Prostate gland (tissue), 2 donors: ENCODE data around the gene PLK5.

ENCODE experiments used
- POLR2A ChIP-seq: fragments of 450-650 bp; IDR thresholded peaks from one replicate; pipeline ENCODE4 v1.6.1; 2016; ENCODE audit warnings: antibody characterized with exemption, mild to moderate bottlenecking
- POLR2AphosphoS5 ChIP-seq: sonication (generic); formaldehyde crosslinking; IDR thresholded peaks from one replicate; pipeline ENCODE4 v1.6.1; 2017; ENCODE audit warnings: antibody characterized with exemption
- TF ChIP-seq, protein P1 (sequence below), 4 experiments: fragments of 200-600 bp in 2 of 4; fragments of 450-650 bp in 2 of 4; sonication (generic) in 2 of 4; IDR thresholded peaks; 1 replicate in 3 of 4; 2 replicates in 1 of 4; pipeline ENCODE4 v1.5.1; 2016 to 2019; ENCODE audit warnings: antibody characterized with exemption in 4 of 4, mild to moderate bottlenecking in 2 of 4, moderate library complexity in 2 of 4

DNA sequence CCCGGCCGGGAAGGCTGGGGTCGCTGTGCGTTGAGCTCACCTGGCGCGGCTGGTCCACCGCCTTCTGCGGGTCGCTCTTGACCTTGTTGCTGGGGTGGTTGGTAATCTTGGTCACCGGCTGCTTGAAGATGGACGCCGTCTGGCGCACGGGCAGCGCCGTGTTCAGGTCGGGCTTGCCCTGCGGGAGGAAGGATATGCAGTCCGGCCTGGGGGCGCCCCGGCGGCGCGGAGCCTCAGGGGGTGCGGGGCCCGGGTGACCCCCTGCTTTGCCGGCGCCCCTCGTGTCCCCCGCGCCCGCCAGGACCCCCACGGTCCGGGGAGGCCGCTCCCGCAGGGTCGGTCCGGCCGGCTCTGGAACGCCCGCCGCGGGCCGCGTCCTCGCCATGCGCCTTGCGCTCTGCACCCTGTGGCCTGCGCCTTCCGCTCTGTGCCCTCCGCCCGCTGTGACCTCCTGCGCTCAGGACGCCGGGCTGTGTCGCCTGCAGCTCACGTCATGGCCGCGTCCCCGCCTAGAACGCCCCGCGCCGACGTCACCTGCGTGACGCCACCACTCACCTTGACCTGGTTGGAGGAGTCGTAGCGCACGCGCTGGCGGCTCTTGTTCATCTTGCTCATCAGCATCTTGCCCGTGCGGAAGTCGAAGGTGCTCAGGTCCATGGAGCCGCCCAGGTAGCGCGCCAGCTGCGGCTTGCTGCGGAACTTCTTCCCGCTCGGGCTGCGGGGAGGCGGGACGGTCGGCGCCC is 60.8 kb downstream of the PLK5 start:
- TF ChIP-seq, protein P1, sequence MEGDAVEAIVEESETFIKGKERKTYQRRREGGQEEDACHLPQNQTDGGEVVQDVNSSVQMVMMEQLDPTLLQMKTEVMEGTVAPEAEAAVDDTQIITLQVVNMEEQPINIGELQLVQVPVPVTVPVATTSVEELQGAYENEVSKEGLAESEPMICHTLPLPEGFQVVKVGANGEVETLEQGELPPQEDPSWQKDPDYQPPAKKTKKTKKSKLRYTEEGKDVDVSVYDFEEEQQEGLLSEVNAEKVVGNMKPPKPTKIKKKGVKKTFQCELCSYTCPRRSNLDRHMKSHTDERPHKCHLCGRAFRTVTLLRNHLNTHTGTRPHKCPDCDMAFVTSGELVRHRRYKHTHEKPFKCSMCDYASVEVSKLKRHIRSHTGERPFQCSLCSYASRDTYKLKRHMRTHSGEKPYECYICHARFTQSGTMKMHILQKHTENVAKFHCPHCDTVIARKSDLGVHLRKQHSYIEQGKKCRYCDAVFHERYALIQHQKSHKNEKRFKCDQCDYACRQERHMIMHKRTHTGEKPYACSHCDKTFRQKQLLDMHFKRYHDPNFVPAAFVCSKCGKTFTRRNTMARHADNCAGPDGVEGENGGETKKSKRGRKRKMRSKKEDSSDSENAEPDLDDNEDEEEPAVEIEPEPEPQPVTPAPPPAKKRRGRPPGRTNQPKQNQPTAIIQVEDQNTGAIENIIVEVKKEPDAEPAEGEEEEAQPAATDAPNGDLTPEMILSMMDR (IDR thresholded peaks at IDR 0.05) = no peak
- TF ChIP-seq POLR2AphosphoS5 (no peak), POLR2A (no peak)
